Fibroblast of the conjunctiva (primary cell): ENCODE data around the gene COLEC12.

ENCODE experiments used
- DNase-seq: peaks from one replicate; pipeline ENCODE4 v3.0.0-alpha.2; 2010; ENCODE audit warnings: low read depth

Gene COLEC12

DNA sequence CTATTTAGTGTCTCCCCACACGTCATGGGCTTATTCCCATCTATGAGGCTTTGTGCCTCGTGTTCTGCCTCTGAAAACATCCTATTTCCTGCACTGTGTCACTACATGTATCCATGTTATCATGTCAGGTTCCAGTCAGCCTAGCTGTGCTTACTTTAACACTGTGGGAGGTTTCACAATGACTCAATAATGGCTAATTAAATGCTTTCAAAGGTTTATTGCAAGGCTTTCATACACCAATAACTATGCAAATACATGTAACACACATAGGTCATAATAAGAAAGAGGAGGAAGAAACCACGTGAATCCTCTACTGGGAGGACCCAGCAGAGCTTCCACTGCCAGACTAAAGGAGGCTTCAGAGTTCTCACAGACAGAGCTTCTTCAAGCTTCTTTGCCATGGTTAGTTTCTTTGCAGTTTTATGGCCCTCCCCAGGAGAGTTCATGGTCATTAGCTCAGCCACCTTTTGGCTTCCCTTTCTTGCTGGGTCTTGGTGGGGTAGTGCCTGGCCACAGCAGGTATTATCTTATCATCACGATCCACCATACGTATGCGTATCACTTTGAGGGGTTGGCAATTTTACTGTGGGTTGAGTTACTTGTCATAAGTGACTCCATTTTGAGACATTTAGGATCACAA lies 5.1 kb upstream of the COLEC12 start:
- DNase-seq, result no peak

DNA sequence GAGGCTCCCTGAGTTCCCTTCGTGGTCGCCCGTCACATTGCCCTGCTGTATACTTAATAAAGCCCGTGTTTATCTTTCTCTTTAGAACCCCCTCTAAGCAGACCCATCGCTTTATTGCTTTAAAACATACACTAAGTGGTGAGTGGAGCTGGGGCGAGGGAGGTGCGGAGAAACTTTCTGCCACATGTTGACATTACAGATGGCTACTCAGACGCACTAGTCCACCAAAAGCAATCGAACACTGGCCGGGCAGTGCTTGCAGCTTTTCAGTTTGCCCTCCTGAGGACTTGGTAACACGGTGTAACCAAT lies 859 bp upstream of the COLEC12 start:
- no peak for DNase-seq

DNA sequence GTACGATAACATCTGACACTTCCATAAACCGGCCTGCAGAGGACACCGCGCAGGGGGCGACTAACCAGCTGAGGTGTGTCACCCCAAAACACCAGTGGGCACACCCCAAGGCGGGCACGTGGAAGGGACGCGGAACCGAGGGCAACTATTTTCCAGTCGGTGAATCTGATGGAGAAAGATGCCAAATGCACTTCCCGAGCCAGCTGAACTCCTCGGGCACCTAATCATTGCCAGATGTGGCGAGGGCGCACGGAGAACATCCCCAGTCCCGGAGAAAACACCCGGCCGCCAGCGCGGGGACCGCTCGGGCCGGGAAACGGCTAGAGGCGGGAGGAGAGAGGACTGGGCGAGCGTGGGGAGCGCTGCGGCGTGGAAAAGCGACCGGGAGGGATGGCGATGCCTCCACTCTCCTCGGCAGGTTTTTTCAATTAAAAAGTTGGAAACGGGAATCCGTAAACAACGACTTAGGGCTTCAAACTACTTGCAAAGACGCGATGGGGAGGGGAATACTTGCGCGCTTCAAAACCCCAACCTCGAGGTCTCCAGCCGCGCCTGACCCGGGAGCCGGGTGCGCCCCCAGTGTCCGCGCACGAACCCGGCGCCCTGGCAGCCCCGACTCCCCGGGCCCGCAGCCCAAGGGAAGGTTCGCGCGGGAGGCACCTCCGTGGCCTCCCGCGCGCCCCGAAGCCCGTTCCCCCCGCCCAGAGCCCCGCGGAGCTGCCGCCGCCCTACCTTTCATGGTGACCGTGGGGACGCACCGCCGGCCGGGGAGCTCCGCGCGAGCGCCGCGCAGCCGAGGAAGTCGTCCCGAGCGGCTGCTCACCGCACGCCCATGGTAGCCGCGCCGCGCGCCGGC lies 497 bp downstream of the COLEC12 start:
- DNase-seq, result peak; percentile 33

DNA sequence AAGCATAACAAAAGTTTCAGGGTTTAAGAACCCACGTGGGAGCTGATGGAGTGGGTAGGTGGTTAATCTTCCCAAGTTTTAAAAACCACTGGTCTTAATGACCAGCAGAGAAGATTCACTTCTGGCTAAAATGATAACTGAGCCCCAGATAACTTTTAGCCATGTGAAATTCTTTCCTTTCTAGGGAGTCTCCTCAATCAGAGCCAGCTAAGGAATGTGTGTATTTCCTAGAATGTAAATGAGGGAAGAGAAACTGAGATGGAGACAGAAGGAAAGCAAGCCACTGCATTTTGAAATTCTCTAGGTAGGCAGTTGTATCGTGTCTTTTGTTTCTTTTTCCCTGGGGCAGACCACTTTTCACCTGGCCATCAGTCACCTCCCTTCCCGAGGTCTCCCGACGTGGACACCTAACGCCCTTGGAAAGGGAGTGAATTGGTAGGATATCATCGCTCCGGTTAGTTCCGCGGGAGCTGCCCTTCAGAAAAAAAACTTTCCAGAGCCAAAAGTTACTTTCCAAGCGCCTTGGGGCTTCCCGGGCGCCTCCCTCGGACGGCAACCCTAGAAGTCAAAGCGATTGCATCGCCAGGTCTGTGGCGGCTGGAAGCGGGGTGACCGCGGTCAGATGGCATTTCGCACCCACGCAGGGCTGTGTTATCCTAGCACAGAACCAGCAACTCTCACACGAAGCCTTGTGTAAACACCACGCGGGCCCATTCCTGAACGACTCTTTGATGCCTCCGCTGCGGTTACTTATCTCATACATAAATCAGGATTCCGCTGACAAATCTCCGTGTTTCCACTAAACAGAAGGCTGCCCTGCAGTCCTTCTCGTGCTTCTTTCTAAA lies 1.3 kb downstream of the COLEC12 start:
- DNase-seq, result peak; percentile 22

DNA sequence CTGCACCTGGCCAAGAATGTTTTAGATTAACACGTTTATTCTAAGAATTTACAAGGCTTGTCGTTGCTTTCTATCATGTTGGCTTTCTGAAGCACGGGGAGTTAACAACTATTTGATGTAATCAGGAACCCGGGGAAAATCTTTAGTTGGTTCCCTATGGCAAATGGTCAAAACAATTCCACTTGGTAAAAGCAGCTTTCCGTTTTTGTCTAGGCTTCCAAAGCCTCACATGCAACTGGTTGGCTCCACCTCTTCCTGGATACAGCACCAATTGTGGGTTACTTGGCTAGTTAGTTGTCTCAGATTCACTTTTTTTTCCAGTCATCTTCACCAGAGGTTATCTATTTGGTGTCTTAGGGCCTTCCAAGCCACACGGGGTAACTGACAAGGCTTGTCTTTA lies 2.8 kb downstream of the COLEC12 start:
- no peak for DNase-seq

DNA sequence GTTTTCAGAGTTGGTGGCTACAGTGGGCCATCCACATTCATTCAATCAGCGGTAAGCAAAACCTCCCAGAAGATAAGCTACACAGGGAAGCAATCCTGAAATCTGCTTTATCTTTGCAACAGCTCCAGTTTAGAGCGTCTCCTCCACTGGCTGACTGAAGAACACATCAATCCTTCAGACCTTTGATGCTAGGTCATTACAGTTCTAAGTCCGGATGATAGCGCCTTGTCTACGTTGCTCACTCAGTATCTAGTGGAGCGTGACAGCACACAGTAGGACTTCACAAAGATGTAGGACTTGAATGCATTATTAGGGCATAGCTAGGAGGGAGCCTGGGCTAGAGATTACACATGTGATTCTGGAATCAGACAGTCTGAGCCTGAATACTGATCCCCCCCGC lies 5.0 kb downstream of the COLEC12 start:
- no peak for DNase-seq

DNA sequence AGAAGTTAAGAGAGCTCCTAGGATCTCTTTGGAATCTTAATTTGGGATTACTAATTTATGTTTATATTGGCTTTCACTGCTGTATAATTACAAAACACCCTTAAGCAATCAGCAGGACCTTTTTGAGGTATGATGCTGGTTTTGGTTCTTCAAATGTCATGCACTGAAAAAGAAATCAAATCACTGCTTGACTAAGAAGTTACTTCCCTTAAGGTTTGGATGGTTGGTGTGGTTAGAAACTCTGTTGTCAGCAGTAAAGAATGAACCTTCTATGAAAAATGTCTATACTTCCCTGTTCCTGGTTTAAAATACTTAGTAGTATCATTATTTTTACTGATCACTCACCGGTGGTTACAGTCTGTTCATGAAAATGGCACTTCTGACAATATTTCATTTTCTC lies 5.5 kb downstream of the COLEC12 start:
- DNase-seq, result no peak

DNA sequence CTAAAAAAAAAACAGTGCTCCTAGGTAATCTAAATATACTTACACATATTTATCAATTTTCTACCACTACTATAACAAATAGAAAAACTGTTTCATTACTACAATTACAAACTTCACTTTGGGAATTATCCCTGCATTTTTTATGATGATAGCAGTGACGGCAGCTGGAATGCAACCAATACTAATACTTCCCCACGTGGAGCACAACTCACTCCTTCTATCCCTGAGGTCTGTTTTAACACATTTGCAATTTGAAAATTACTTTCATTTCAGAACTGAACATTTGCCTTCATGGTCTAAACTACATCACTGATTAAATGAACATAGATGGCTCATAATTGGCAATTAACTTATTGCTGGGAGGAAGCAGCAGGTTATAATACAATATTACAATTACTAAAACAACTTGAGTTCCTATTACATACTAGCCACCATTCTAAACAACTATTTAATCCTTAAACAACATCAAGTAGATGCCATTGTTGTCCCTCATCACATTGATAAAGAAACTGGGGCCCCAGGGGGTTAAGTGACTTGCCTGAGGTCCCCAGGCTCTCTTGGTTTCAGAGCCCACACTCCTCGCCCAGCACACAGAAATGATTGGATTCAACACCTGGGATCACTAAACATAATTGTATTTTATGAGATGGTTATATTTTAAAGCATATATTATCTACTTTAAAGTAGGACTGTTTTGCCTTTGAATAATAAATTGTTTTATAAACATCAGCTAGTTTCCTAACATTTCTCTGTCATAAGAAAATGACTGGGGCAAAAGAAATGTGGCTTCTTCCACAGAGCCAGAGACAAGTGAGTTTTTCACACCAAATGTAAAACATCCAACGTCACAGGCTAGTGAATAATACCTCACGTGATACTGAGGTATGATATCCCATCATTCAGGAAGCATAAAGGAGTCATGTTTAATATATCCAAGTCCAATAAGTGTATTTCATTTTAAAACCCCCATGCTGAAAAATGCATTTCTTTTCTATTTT lies 6.2 kb downstream of the COLEC12 start:
- peak; percentile 34 for DNase-seq

DNA sequence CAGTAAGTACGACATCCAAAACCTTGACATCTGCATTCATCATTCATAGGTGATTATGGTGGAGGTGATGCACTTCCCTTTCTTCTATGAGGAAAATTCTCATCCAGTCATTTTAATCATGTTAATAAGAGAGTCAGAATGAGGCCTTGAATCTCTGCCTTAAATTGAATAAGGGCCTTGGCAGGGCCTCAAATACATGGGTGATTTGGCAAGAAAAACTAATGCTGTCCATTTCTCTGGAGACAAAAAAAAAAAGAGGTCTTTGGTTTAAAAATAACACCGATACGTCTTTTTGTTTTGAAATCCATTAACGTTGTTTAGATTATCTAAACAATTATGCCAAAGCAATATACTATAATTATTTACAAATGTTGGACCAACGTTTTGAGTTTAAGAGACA lies 8.1 kb downstream of the COLEC12 start:
- no peak for DNase-seq

DNA sequence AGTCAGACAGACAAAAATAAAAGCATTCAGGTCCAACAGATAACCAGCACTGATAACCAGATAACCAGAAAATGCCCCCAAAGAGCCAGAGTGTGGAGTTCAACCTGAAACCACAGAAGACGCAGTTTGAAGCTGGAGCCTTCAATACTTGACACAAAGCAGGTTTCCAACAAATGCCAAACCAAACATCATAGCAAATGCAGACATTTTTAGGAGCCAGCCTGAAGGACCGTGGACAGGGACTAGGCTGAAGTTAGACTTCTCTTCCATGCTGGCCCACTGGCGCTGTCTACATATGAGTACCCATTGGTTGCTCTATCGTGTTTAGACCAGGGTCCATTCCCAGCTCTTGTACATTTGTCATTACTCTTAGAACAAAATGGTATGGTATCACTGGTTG lies 9.9 kb downstream of the COLEC12 start:
- DNase-seq, result no peak

DNA sequence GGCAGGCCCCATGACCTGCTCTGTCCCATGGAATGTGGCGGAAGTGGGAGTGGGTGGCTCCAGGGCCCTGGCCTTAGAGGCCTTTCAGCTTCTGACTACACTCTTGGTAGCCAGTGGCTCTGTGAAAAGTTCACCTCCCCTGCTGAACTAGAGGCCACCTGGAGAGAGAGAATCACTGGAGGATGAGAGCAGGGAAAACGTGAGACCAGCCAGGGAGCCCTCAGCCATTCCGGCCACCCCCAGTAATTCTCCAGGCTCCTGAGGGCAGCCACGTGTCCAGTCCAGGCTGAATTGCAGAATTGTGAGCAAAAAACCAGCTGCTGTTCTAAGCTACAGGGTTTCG lies 10.5 kb downstream of the COLEC12 start:
- DNase-seq, result no peak

DNA sequence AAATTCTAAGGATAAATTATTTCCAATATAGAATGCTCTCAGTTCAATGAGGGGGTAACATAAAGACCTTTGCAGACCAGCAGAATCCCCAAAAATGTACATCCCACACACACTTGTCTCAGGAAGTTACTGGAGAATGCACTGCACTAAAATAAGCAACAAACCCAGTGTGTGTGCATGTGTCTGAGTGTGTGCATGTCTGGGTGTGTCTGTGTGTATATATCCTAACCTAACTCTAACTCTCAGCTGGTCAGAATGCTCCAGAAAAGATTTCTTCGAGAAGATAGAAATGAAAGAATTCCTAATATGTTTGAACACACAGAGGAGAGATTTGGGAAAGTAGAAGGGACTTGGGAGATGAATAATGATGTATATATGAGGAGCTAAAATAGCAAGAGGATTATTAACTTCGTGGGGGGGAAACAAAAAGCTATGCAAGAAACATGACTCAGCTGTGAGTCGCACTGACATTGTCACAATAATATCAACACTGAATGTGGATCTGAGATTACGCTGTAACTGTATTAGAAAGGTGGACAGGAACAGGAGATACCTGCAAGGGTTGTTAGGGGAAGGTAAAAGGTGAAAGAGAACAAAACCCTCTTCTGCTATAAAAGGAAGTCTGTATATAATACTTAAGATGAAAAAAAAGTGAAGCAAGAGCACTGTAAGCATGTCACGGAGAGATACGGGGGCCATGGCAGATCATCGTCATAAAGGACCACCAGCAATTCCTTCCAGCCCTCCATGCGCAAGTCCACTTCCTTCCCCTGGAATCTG lies 11.1 kb downstream of the COLEC12 start:
- DNase-seq, result peak; percentile 29

DNA sequence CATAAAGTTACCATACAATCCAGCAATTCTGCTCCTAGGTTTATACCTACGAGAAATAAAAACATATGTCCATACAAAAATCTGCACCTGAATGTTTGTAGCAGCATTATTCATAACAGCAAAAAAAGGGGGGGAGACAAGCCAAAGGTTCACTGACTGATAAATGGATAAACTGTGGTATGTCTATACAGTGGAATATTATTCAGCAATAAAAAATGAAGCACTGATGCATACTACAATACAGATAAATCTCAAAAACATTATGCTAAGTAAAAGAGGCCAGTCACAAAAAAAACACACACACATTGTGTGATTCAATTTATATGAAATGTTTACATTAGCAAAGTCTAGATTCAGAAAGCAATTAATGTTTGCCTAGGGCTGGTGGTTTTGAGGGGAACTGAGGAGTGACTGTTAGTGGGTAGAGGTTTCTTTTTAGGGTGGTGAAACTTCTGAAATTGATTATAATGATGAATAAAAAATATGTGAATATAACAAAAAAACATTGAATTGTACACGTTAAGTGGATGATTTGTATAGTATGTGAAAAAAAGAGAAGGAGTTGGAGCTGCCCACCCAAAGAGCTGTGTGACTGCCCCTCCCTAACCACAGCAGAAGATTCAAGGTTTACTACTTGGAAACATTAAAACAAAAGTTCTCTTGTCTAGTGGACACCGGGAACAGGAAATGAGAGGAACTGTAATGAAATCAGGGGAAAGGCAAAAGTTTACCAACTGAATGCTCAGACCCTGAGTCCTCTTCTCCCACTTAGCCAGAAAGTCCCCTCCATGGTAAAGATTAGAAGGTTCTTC lies 13.4 kb downstream of the COLEC12 start:
- no peak for DNase-seq

DNA sequence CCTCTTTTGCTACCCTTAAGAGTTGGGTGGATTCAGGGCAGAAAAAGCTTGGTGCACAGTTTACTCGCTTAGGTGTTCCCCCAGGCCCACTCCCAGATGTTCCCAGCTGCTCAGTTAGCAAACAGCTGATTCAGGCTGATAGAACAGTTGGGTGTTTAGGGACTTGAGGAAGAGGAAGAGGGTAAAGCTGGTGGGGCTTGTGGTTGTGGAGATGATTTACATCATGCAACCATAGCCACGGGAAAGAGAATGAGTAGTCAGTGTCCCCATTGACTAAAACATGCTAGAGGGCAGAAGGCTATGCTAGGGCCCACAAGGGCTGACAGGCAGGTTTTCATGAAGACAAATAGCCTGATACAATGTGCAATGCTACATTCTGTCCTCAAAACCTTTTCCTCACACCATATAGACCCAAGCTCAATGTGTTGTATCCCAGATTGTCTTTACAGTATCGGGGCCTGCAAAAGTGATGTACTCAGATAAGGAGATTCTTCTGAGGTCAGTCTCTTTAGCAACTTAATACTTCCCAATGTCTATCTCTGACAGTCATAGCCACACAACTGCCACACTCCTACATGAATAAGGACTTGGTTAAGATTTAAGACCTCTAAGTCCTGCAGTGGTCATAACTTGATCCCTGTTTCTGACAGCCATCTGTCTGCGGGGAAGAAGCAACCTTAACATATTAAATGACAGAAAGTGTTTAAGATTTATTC lies 15.6 kb downstream of the COLEC12 start:
- no peak for DNase-seq

DNA sequence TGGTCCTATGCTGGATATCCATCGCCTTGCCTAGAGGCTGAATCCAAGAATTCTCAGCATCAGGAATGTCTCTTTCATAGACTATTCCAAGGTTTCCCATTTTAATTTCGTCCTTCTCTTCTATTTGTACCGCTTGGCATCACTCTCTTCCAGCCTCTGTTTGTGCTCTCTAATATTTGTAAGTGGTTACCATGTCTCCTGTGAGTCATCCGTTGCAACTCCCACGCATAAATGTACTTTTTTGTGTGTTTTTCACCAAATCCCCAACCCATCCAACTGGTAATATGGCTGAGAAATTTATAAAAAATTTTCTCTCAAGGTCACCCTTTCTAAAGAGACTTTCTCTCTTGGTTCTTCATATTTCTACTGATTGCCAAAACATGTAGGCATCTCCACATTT lies 21.8 kb downstream of the COLEC12 start:
- peak; percentile 66 for DNase-seq

DNA sequence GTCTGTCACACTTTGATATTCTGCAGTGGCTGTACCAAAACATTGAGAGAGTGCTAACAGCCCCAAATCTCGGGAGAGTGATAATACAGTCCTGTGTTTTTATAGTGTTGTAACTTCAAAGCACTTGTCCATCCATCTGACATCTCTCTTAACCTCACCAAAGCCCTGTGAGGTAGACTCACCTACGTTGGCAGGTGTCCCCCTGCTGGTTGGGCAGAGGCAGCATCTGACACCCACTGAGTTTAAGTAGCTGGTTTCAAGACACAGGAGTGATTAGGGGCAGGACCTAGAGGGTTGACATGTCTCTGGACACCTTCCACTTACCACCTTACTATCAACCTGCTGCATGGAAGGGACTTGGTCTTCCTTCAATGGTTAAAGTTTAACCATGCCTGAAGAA lies 22.9 kb downstream of the COLEC12 start:
- DNase-seq, result no peak

DNA sequence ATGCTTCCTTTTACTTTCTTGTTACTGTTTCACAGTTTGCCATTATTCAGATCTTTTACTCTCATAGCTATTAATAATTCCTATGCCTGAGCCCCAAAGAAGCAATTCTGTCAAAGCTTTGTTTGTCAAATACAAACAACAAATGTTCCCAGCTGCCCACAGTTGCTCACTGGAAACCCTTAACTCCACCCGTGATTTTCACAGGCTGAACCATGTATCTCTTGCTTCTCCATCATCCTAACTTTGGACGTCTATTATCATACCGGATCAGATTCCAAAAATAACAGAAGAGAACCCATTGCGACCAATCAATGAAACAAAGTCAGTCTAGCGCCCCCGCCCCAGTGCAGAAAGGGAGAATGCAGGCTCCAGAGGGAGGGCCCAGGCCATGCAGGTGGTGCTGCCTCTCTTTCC lies 24.2 kb downstream of the COLEC12 start:
- DNase-seq, result no peak

DNA sequence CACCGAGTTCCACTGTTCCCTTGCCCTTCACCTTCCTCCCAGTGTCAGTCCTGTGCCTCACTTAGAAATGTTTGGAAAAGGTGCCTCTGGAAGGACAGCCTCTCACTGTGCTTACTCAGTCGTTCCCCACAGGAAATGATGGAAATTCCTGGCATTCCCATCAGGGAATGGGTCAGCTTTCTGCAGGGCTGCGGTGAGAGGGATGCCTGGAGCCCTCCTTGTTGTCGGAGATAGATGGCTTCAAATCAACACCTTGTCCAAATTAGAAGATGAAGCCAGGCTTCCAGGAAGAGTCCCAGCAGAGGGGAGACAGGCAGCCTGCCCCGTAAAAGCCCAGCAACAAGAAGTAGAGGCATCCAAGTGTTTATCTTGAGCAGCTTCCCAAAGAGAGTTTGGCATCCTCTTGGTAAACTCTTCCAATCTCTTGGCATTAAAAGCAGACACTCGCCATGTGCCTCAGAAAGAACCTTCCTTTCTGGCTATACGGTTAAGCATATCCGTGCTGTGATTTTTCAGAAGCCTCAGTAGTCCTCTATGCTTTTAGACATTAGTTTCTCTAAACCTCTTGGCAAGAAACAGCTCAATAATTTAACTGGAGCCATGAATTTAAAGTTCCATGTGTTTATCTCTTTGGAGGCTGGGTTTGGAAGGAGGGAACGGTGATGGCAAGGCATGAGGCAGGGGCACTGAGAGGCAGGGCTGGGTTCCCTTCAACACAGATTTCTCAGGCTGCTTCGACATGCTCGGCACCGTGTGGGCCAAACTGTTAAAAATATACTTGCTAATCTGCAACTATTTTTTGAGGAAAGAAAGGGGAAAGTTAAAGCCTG lies 25.1 kb downstream of the COLEC12 start:
- no peak for DNase-seq

DNA sequence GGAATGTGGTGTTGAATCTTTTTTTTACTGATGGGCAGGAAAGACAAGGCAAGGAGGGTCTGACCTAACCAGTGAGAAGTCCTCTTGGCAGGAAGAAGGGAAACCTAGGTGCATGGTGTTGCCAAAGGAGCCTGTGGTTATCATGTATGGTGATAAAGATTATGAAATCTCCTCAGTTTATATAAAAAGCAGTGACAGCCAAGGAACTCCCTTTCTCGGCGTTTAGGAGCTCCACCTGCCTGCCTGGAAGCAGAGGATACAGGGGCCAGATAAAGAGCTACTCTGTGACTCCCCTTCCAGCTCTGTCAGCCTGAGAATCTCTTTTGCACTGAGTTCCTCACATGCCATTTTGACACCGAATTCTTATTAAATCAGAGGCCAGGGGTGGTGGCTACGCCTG lies 26.1 kb downstream of the COLEC12 start:
- DNase-seq, result no peak
